ENCODE measurements around the gene RECK. TPM values are rescaled to one million over a fixed set of nuclear protein-coding genes. Genes with fewer than 3 reads are reported as not detected.
"Not testable (repeated sequence)": the region's sequence is repeated elsewhere in the genome, so short reads cannot be mapped to it uniquely, and the experiment has no call there.

Gene RECK
- total RNA-seq, 1 donor from 2014 or later: 5.4 TPM

GRCh38 chr9:36156116-36156515 is 119.4 kb downstream of the RECK start:
- no peak for TF ChIP-seq CTCF (IDR thresholded peaks at IDR 0.05; ENCODE audit: borderline replicate concordance)
- Histone ChIP-seq H3K27me3 (ENCODE audit: low read depth) (no peaks in the 10 kb centered on the region), H3K36me3 (no peaks in the 10 kb centered on the region), H3K27ac (replicated peaks) (no peak overlapping the region), H3K4me1 (peaks cover 37% of the 10 kb centered on the region), H3K4me3 (no peak overlapping the region), H3K9me3 (replicated peaks) (peaks cover 6% of the 10 kb centered on the region)
- no peak for DNase-seq
- intact Hi-C loops (cut with micrococcal nuclease): no loop called here

GRCh38 chr9:36158122-36158521 is 121.4 kb downstream of the RECK start:
- H3K27me3 ChIP-seq (ENCODE audit: low read depth): no peaks in the 10 kb centered on the region
- intact Hi-C loops (cut with micrococcal nuclease): no loop called here
- H3K4me1 ChIP-seq: peaks cover 30% of the 10 kb centered on the region
- no peaks in the 10 kb centered on the region for H3K36me3 ChIP-seq
- no peak for DNase-seq
- no peak for TF ChIP-seq CTCF (IDR thresholded peaks at IDR 0.05; ENCODE audit: borderline replicate concordance)
- H3K4me3 ChIP-seq: no peak overlapping the region
- H3K27ac ChIP-seq (replicated peaks): peak overlapping the region; percentile 85
- peaks cover 6% of the 10 kb centered on the region for H3K9me3 ChIP-seq (replicated peaks)

- no peaks in the 10 kb centered on the region for H3K27me3 ChIP-seq (ENCODE audit: low read depth)
- intact Hi-C loops (cut with micrococcal nuclease): no loop called here
- peaks cover 37% of the 10 kb centered on the region for H3K4me1 ChIP-seq
- peak overlapping the region; percentile 85 for H3K27ac ChIP-seq (replicated peaks)
- TF ChIP-seq CTCF (IDR thresholded peaks at IDR 0.05; ENCODE audit: borderline replicate concordance): no peak
- DNase-seq: no peak
- no peak overlapping the region for H3K4me3 ChIP-seq
- peaks cover 6% of the 10 kb centered on the region for H3K9me3 ChIP-seq (replicated peaks)
- no peaks in the 10 kb centered on the region for H3K36me3 ChIP-seq
These were observed 122.2 kb downstream of the RECK start for GRCh38 chr9:36158917-36159316.

GRCh38 chr9:36159509-36159908 is 122.8 kb downstream of the RECK start:
- H3K9me3 ChIP-seq (replicated peaks); intact Hi-C loops (cut with micrococcal nuclease); H3K4me3 ChIP-seq; H3K27me3 ChIP-seq (ENCODE audit: low read depth); DNase-seq; H3K36me3 ChIP-seq: not testable (repeated sequence)
- Histone ChIP-seq H3K4me1 (peaks cover 31% of the 10 kb centered on the region), H3K27ac (replicated peaks) (peak overlapping the region; percentile 85)

- H3K27ac ChIP-seq (replicated peaks): peak overlapping the region; percentile 85
- H3K4me3 ChIP-seq; H3K27me3 ChIP-seq (ENCODE audit: low read depth); DNase-seq; H3K9me3 ChIP-seq (replicated peaks); H3K36me3 ChIP-seq: not testable (repeated sequence)
- H3K4me1 ChIP-seq: peaks cover 27% of the 10 kb centered on the region
- intact Hi-C loops (cut with micrococcal nuclease): loop anchor here (5.0 kb wide), 1 partner anchor 58 kb away; no protein-coding TSS in a partner anchor
These were observed 123.4 kb downstream of the RECK start for GRCh38 chr9:36160126-36160525.

GRCh38 chr9:36161187-36161586 is 124.5 kb downstream of the RECK start:
- peak overlapping the region; percentile 83 for H3K27ac ChIP-seq (replicated peaks)
- no peak for DNase-seq
- no peak for TF ChIP-seq CTCF (IDR thresholded peaks at IDR 0.05; ENCODE audit: borderline replicate concordance)
- no peaks in the 10 kb centered on the region for H3K36me3 ChIP-seq
- H3K4me3 ChIP-seq: no peak overlapping the region
- peaks cover 35% of the 10 kb centered on the region for H3K4me1 ChIP-seq
- peaks cover 6% of the 10 kb centered on the region for H3K9me3 ChIP-seq (replicated peaks)
- peaks cover 4% of the 10 kb centered on the region for H3K27me3 ChIP-seq (ENCODE audit: low read depth)
- intact Hi-C loops (cut with micrococcal nuclease): loop anchor here (5.0 kb wide), 1 partner anchor 59 kb away; no protein-coding TSS in a partner anchor
